Measurements from ENCODE around the gene PAX2.
A peak's percentile ranks its signal among the peaks of the same experiment; 100 is the strongest.

DNA sequence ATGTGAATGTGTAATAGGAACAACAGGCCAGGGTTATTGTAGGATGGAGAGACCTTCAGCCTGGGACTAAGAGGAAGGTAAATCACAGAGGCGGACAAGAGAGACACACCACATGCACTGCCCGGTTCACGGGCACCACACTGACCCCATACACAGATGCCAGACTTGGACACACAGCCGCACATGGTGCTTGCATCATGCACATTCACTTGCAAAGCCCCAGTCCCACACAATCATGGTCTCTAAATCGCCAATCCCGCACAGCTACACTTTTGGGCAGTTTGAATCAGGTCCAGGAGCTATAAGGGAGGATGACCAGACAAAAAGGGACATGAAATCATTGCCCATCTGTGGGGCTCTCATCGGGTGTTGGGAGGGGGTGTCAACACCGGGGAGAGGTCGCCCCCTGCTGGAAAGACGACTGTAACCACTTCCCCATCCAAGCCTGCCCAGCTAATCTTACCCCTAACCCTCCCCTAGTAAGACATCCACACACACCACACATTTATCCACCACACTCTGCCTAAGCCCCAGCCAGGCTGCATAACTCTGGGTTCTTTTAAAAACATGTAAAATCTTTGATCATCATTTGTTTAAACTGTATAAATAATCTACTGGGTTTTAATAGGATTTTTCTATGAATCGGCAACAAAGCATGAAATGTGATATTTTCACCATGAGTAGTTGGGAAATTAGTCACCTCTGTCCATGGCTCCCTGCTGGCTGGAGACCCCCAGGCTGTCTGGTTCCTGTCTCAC, 126.8 kb downstream of the PAX2 start:
- TF ChIP-seq, protein P1, sequence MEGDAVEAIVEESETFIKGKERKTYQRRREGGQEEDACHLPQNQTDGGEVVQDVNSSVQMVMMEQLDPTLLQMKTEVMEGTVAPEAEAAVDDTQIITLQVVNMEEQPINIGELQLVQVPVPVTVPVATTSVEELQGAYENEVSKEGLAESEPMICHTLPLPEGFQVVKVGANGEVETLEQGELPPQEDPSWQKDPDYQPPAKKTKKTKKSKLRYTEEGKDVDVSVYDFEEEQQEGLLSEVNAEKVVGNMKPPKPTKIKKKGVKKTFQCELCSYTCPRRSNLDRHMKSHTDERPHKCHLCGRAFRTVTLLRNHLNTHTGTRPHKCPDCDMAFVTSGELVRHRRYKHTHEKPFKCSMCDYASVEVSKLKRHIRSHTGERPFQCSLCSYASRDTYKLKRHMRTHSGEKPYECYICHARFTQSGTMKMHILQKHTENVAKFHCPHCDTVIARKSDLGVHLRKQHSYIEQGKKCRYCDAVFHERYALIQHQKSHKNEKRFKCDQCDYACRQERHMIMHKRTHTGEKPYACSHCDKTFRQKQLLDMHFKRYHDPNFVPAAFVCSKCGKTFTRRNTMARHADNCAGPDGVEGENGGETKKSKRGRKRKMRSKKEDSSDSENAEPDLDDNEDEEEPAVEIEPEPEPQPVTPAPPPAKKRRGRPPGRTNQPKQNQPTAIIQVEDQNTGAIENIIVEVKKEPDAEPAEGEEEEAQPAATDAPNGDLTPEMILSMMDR (IDR thresholded peaks at IDR 0.05; ENCODE audit: insufficient read depth, low read length, poor library complexity, severe bottlenecking): peak; percentile 51
- no peak for TF ChIP-seq EZH2phosphoT487 (conservative IDR thresholded peaks at IDR 0.05; ENCODE audit: low read length)
